Hindlimb muscle (tissue), 1 donor: ENCODE data around the gene MED22. TPM values are rescaled to one million over a fixed set of nuclear protein-coding genes. Genes with fewer than 3 reads are reported as not detected.
A peak's percentile ranks its signal among the peaks of the same experiment; 100 is the strongest.

Experiments
- DNase-seq: peaks from one replicate; pipeline ENCODE4 v3.0.0-alpha.2; 2013
- polyA plus RNA-seq: library from polyadenylated mRNA; unstranded; fragments of 120-200 nt; gene quantifications from one replicate; pipeline ENCODE4 v1.2.1, GENCODE V29; 2013; ENCODE audit not compliant: insufficient read length

Gene MED22
- polyA plus RNA-seq, 1 donor, result 29.2 TPM

DNA sequence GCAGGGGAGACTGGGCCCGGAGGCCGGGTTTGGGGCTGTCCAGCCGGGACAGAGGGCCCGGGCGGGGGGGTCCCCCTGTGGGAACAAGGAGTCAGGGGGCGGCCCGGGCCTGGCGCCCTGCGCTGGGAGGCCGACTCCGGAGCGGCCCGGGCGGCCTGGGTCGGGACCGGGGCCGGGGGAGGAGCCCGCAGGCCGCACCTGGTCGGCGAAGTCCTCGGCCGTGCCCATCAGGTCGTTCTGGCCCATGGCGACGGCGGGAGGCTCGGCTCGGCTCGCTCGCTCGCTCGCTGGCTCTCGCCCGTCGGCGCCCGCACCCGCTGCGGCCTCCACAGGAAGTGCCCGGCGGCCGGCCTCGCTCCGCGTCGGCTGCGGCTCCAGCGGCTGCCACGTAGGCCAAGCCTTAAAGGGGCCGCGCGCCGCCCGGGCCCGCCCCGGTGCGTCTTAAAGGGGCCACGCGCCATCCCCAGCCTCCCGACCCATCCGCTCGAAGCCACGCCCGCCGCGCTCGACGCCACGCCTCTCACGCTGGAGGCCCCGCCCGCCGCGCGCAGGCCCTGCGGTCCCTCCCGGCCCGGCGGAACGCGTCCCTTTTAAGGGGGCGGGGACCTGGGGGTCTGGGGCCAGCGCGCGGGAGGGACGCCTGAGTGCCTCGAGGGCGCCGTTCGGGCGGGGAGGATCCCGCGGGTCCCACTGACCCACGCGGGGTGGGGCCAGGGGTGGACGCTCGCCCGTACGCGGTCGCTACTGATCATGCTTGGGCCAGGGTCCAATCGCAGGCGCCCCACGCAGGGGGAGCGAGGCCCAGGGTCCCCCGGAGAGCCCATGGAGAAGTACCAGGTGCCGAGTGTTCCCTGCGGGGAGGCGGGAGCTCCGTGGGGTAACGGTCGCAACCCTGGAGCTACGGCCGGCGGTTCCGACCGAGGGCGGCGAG is 28.1 kb upstream of the MED22 start, which contains the start of the genes STKLD1 and SURF4:
Gene STKLD1 (plus strand): TSS at position 643 of the 931 bp plus-strand sequence. CDS start 108 bp downstream, at position 751.
Gene SURF4 (minus strand): TSS at position 337 of the 931 bp plus-strand sequence. CDS start 91 bp downstream, at position 246.
- peak; percentile 97 for DNase-seq

GRCh38 chr9:133375116-133375723 is 27.3 kb upstream of the MED22 start:
- DNase-seq, result peak; percentile 32

DNA sequence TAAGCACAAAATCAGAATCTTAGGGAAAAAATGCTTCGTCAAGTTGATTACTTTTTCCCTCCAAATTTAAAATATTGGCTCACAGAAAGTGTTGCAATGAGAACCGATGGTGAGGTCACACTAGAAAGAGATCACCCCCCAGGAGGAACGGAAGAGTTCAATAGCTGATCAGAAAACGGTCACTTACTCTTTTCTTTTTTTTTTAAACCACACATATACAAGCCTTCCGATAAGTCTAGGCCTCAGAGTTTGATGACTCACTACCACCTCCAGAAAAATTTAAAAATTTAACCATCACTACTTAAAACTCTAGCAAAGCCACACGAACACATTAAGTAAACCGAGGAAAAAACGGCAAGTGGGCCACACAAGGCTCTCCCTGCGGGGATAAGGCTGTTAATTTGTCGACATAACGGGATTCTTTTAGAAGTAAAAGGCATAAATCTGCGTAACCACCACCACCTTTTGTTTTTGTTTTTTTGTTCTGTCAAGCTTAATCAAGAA is 26.7 kb upstream of the MED22 start:
- DNase-seq, result no peak

DNA sequence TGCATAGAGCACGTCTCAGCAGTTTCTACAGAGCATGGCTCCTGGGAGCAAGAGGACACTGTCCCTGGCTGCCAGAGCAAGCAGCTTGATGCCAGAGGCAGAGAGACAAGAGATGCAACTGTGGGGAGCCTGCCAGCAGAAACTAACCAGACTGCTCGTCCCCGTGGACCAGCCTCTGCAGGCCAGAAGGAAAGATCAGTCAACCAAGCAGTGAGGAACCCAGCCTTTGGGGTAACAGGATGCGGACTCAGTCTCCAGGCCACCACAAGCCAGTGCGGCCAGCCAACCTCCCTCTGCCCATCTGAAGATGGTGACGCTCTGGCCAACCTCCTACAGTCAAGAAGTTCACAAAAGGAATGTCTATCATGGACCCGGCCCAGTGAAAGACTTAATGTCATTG is 24.2 kb upstream of the MED22 start:
- no peak for DNase-seq

DNA sequence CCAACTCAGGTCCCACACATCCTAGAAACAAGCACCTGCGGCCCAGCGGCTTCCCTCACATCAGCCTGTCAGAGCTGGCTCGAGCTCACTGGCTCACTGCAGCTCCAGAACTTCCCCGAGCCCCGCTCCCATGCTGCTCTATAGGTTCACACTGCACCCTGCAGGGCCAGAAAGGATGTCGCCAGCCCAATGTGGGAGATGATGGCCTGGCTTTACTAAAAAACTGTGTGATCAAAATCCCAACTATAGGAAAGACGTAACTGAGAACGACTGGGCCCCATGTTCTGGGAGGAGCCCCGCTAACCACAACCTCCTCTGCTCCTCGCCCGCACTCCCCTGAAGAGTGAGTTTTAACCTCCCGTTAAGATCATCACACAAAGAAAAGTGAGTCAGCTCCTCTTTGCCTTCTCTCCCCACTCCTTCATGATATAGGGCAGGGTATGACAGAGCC is 23.4 kb upstream of the MED22 start:
- no peak for DNase-seq

DNA sequence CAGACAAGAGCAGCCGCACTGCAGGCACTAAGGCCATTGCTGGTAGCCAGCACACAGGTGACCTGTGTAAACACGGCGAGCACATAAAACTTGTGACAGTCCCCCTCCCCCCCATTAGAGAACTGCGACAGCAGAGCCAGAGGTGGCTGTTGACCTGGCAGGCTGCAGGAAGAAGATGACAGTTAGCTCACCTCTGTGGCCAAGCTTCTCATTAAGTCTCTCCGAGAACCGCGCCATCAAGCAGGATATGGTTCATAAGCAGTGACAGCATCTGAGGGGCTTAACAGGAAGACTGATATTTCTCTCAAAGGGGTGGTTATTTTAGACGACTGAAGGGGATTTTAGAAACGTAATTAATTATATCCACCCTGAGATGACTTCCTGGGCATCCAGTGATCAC is 22.8 kb upstream of the MED22 start:
- no peak for DNase-seq

GRCh38 chr9:133369933-133370332 is 22.0 kb upstream of the MED22 start:
- no peak for DNase-seq

DNA sequence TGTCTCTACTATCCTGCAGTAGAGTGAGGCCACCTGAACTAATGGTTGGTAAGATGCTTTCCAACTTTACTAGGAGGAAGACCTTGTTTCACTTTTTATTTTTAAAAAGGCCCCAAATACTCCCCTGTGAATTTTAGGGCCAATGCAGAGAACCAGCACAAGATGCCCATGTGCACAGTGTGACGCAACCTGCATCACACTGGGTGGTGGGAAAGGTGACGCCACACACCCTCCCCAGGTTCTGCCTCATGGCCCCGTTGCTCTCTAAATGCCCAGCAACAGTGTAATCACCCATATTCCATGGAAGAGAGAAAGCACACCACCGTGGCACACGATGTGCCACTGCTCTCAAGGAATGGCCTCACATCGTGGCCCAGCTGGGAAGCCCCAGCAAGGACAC is 21.5 kb upstream of the MED22 start:
- no peak for DNase-seq

GRCh38 chr9:133368249-133368881 is 20.4 kb upstream of the MED22 start:
- no peak for DNase-seq

DNA sequence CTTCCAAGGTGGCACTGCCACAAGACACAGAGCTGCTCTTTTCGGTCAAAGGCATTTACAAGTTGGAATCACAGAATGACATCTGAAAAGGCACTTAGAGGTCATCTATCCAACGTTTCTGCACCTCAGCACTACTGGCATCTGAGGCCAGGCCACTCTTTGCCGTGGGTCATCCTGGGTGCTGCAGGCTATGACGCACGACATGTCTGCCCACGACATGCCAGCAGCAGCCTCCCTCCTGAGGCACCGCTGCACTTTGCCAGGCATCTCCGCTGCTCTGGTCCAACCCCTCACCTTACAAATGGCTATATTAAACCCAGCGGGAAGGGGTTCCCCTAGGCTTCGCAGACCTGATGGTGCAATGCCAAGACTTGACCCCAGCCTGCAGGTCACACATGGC is 19.8 kb upstream of the MED22 start:
- no peak for DNase-seq

DNA sequence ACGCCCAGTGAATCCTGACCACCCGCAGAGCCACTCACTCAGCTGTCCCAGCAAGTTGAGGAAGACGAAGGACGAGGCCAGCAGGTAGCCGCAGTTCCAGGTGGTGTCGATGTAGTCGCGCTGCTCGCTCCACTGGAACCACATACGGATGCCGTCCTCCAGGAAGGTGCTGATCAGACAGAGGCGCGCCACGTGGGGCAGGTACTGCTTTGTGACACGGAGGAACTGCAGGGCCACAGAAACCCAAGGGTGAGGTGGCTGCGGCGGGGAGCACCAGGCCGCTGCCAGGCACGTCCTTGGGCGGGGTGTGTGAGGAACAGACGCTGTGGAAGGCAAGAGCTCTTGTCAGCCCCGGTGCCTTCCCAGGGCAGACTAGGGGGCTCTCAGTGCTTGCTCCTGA is 19.3 kb upstream of the MED22 start:
- no peak for DNase-seq

- no peak for DNase-seq
Observed at GRCh38 chr9:133366435-133366834, 18.5 kb upstream of the MED22 start.

DNA sequence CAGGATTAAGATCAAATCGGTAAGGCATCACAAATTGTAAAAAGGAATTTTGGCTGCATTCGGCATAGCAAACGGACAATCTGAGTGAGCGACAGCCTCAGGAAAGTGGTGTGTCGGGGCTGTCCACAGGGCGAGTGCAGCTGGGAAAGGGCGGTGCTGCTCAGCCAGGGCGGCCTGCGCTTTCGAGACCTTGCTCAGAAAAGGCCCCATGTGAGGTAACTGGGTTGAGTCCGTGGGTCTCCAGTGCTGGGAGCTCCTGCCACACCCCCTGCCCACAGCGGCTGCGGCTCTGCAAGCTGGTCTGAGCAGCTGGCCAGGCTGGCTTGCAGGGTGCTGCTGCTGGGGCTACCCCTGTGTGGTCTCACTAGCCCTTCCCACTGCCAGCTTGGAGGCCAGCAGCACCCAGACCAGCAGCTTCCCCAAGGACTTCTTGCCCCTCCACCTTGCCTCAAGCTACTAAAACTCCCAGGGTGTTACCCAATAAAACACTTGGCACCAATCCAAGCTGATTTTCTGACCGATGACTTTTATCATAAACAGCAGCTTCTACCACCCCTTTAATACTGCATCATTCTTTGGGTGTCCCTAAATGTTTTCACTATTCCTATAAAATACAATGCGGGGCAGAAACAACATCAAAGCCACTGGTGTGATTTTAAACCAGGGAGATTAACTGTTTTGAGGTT is 14.6 kb upstream of the MED22 start:
- no peak for DNase-seq

DNA sequence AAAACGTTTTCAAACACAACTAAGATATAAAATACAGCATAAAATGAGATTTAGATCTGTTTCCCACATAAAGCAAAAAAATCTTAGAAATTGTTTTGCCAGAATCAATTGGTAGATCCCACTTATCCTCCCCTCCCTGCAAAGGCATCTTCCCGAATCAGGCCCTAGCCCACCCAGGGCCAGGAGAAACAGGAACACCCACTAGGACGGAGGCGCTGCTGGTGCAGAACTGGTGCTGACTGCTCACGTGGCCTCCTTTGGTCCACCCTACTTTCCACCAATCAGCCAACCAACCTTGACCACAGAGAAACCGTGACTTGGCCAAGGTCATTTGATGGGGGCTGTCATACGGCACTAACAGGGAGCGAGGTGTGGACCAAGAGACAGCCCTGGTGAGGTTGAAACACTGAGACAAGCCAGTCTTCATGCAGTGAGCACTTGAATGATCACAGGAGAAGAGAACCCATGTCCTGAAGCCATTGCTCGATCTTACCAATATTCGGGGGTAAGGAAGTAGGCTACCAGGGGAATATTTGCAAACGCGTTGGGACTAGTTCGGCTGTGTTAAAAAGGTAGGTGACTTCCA is 13.7 kb upstream of the MED22 start:
- no peak for DNase-seq

DNA sequence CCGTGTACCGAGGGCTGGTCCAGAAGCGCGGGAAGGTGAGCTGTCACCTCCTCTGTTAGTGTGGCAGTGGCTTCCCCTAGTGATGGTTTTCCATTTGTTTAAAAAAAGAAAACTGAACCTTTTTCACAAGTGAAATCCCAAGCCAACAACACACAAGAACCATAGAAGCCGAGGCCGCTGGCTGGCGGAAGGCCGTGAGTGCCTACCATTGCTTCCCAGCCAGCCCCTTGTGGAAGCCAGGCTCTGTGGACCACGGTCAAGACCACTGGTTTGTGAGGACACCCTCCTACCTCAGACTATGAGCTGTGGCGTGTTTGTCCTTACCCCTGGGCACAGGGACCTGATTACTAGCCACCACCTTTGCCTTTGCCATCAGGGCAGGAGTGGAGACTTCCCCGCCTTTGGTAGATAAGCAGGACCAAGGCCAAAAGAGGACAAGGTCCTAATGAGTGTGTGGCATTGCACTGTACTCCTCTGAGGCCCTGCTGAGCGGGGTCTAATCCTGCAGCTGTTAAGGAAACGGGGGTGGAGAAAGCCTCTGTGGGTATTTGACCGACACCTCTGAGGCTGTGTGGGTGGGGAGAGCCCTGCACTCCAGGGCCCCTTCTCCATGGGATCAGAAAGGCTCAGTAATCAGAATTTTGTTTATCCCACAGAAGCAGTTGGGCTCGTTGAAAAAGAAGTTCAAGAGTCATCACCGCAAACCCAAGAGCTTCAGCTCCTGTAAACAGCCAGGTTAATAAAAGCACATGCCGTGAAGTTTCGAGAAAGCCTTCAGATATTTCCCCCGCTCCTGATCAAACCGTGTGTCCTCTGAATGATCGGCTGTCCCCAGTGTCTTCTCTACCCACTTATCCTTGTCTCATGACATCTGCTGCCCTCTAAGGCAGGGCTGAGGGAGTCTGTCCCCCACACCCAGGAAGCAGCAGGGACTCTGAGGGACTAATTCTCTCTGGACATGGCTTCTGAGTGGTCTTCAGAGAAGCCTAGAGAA is 12.8 kb upstream of the MED22 start:
- DNase-seq, result no peak

DNA sequence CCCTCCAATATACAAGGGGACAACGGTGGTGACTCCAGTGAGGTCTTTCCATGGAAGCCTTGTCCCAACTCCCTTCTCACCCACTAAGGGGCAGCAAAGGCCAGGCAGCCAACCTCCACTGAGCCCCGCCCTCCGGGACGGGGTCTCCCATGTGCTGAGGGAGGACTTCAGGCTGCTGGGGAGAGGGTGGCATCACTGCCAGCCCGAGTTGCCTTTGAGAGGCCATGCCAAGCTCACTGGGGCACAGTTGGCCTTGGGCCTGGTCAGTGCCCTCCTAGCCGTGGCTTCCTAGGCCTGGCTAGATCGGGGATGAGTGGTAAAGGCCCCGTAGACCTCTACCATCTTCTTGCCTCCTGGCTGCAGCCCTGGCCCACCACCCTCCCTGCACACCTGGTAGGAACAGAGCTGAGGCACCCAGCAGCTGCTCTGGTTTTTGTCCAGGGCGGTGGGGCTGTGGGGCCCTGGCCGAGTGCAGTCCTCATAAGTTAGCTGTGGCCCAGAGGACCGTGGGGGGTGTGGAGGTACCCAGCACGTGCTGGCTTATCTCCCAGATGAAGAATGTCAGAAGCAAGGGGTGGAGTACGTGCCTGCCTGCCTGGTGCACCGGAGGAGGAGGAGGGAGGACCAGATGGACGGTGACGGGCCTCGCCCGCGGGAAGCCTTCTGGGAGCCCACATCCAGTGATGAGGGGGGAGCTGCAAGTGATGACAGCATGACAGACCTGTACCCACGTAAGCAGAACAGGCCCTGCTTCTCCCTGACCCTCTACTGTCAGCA is 11.7 kb upstream of the MED22 start:
- DNase-seq, result no peak

GRCh38 chr9:133357656-133358055 is 9.7 kb upstream of the MED22 start:
- no peak for DNase-seq

GRCh38 chr9:133356391-133357091 is 8.6 kb upstream of the MED22 start, which contains the start of the genes SURF1 and SURF2:
Gene SURF1, minus strand, starts transcription at chr9:133356487. Its CDS starts 34 bp downstream, at chr9:133356453.
Gene SURF2, plus strand, starts transcription at chr9:133356550. Its CDS starts 43 bp downstream, at chr9:133356593.
- peak; percentile 84 for DNase-seq

GRCh38 chr9:133355881-133356357 is 8.0 kb upstream of the MED22 start:
- no peak for DNase-seq
